ENCODE data around the gene ZNF224.
A peak's percentile ranks its signal among the peaks of the same experiment; 100 is the strongest.
"Not testable (repeated sequence)": the region's sequence is repeated elsewhere in the genome, so short reads cannot be mapped to it uniquely, and the experiment has no call there.

Gene ZNF224

GRCh38 chr19:44093931-44094765 is at the start of gene ZNF224:
Gene ZNF224, plus strand, starts transcription at chr19:44094361. Its CDS starts 3,513 bp downstream, at chr19:44097874.
- DNase-seq = peak; percentile 96

GRCh38 chr19:44050740-44051649 is 43.2 kb upstream of the ZNF224 start:
- no peak for DNase-seq

GRCh38 chr19:44051650-44052402 is 42.3 kb upstream of the ZNF224 start, which contains the start of gene ZNF223:
Gene ZNF223, plus strand, starts transcription at chr19:44052036. Its CDS starts 3,141 bp downstream, at chr19:44055177.
- peak; percentile 99 for DNase-seq

GRCh38 chr19:44055870-44056269 is 38.3 kb upstream of the ZNF224 start:
- DNase-seq = no peak

- DNase-seq = no peak
These were observed 34.9 kb upstream of the ZNF224 start for GRCh38 chr19:44059229-44059628.

GRCh38 chr19:44061038-44061437 is 33.1 kb upstream of the ZNF224 start:
- DNase-seq = no peak

GRCh38 chr19:44066305-44066704 is 27.9 kb upstream of the ZNF224 start:
- no peak for DNase-seq

GRCh38 chr19:44069415-44069814 is 24.7 kb upstream of the ZNF224 start:
- DNase-seq = no peak

GRCh38 chr19:44071824-44072542 is 22.2 kb upstream of the ZNF224 start, which contains the start of gene ZNF284:
Gene ZNF284, plus strand, starts transcription at chr19:44072159. Its CDS starts 4,231 bp downstream, at chr19:44076390.
- DNase-seq = peak; percentile 94

GRCh38 chr19:44072543-44073401 is 21.4 kb upstream of the ZNF224 start:
- no peak for DNase-seq

- no peak for DNase-seq
These were observed 17.8 kb upstream of the ZNF224 start for GRCh38 chr19:44076325-44076724.

GRCh38 chr19:44092108-44092507 is 2.1 kb upstream of the ZNF224 start:
- no peak for DNase-seq

- DNase-seq = no peak
These were observed 13.6 kb downstream of the ZNF224 start for GRCh38 chr19:44107751-44108150.

GRCh38 chr19:44109458-44109857 is 15.3 kb downstream of the ZNF224 start:
- DNase-seq = no peak

GRCh38 chr19:44111910-44112463 is 17.8 kb downstream of the ZNF224 start:
- no peak for DNase-seq

- no peak for DNase-seq
These were observed 18.6 kb downstream of the ZNF224 start for GRCh38 chr19:44112802-44113137.

- peak; percentile 100 for DNase-seq
These were observed 19.1 kb downstream of the ZNF224 start, which contains the start of gene ZNF225 for GRCh38 chr19:44113138-44113783. Gene ZNF225, plus strand, starts transcription at chr19:44113399. Its CDS starts 2,429 bp downstream, at chr19:44115828.

- no peak for DNase-seq
These were observed 19.7 kb downstream of the ZNF224 start for GRCh38 chr19:44113784-44114390.

- DNase-seq = not testable (repeated sequence)
These were observed 27.0 kb downstream of the ZNF224 start for GRCh38 chr19:44121162-44121561.

GRCh38 chr19:44131955-44132354 is 37.8 kb downstream of the ZNF224 start:
- DNase-seq = no peak
